Measurements from ENCODE around the gene RDH8.

DNA sequence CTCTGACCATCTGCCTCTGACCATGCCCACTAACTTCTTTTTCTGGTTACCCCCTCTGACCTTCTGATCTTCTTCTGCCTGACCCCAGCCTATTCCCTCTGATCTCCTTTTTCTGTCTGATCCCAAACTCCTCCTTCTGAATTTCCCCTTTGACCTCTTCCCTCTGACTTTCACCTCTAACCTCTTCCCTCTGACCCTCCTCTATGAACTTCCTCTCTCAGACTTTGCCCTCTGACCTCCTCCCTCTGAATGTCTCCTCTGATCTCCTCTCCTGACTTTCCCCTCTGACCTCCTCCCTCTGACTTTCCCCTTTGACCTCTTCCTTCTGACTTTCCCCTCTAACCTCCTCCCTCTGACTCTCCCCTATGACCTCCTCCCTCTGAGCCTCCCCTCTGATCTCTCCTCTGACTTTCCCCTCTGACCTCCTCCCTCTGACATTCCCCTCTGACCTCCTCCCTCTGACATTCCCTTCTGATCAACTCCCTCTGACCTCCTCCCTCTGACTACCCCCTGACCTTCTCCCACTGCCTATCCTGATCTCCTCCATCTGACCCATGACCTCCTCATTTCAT, 6.4 kb upstream of the RDH8 start:
- TF ChIP-seq, protein P1, sequence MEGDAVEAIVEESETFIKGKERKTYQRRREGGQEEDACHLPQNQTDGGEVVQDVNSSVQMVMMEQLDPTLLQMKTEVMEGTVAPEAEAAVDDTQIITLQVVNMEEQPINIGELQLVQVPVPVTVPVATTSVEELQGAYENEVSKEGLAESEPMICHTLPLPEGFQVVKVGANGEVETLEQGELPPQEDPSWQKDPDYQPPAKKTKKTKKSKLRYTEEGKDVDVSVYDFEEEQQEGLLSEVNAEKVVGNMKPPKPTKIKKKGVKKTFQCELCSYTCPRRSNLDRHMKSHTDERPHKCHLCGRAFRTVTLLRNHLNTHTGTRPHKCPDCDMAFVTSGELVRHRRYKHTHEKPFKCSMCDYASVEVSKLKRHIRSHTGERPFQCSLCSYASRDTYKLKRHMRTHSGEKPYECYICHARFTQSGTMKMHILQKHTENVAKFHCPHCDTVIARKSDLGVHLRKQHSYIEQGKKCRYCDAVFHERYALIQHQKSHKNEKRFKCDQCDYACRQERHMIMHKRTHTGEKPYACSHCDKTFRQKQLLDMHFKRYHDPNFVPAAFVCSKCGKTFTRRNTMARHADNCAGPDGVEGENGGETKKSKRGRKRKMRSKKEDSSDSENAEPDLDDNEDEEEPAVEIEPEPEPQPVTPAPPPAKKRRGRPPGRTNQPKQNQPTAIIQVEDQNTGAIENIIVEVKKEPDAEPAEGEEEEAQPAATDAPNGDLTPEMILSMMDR (IDR thresholded peaks at IDR 0.05; ENCODE audit: insufficient read depth, low read depth, low read length) = no peak
- TF ChIP-seq EZH2 (IDR thresholded peaks at IDR 0.05; ENCODE audit: insufficient read depth, low read length) = no peak
